PFSK-1 (cell line): ENCODE measurements around the gene HSPB3.

Experiments used
- POLR2AphosphoS5 ChIP-seq: IDR thresholded peaks from 2 replicates; pipeline ENCODE4 v1.6.1; 2012; ENCODE audit warnings: low read depth, mild to moderate bottlenecking, control low read depth, low read length, moderate library complexity
- SIN3A ChIP-seq: IDR thresholded peaks from 2 replicates; pipeline ENCODE4 v1.6.1; 2012; ENCODE audit warnings: mild to moderate bottlenecking, low read length, moderate library complexity, borderline replicate concordance; ENCODE audit not compliant: insufficient read depth
- TAF1 ChIP-seq: IDR thresholded peaks from 2 replicates; pipeline ENCODE4 v1.6.1; 2012; ENCODE audit warnings: low read length, control low read depth, borderline replicate concordance; ENCODE audit not compliant: insufficient read depth
- TF ChIP-seq, protein P1 (sequence below), 2 experiments: IDR thresholded peaks; 2 replicates each; pipeline versions ENCODE4 v1.6.1 to v1.8.0; 2011 to 2012; ENCODE audit warnings: low read depth in 2 of 2, low read length in 2 of 2, control low read depth in 1 of 2, inconsistent platforms in 1 of 2, mild to moderate bottlenecking in 1 of 2, moderate library complexity in 1 of 2; ENCODE audit not compliant: insufficient read depth in 1 of 2

- TF ChIP-seq, protein P1, sequence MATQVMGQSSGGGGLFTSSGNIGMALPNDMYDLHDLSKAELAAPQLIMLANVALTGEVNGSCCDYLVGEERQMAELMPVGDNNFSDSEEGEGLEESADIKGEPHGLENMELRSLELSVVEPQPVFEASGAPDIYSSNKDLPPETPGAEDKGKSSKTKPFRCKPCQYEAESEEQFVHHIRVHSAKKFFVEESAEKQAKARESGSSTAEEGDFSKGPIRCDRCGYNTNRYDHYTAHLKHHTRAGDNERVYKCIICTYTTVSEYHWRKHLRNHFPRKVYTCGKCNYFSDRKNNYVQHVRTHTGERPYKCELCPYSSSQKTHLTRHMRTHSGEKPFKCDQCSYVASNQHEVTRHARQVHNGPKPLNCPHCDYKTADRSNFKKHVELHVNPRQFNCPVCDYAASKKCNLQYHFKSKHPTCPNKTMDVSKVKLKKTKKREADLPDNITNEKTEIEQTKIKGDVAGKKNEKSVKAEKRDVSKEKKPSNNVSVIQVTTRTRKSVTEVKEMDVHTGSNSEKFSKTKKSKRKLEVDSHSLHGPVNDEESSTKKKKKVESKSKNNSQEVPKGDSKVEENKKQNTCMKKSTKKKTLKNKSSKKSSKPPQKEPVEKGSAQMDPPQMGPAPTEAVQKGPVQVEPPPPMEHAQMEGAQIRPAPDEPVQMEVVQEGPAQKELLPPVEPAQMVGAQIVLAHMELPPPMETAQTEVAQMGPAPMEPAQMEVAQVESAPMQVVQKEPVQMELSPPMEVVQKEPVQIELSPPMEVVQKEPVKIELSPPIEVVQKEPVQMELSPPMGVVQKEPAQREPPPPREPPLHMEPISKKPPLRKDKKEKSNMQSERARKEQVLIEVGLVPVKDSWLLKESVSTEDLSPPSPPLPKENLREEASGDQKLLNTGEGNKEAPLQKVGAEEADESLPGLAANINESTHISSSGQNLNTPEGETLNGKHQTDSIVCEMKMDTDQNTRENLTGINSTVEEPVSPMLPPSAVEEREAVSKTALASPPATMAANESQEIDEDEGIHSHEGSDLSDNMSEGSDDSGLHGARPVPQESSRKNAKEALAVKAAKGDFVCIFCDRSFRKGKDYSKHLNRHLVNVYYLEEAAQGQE (IDR thresholded peaks at IDR 0.05; ENCODE audit: insufficient read depth in 1 of 2, low read depth in 2 of 2, low read length in 2 of 2): no peak
- TF ChIP-seq SIN3A: no peak
- TF ChIP-seq POLR2AphosphoS5: no peak
- TF ChIP-seq TAF1: no peak
These were observed 5.0 kb upstream of the HSPB3 start for GRCh38 chr5:54450542-54450941.
